Measurements from ENCODE around the gene MAGEC1. TPM values are rescaled to one million over a fixed set of nuclear protein-coding genes. Genes with fewer than 3 reads are reported as not detected.

Gene MAGEC1
- total and polyA plus RNA-seq, 2 experiments from 2014 or later, result not detected

GRCh38 chrX:141945426-141945825, 41.7 kb downstream of the MAGEC1 start:
- Histone ChIP-seq H2AFZ (no peak overlapping the region), H3K27me3 (ENCODE audit: insufficient read depth) (no peaks in the 10 kb centered on the region), H3K79me2 (replicated peaks; ENCODE audit: insufficient read depth) (no peaks in the 10 kb centered on the region), H4K20me1 (replicated peaks; ENCODE audit: insufficient read depth) (no peaks in the 10 kb centered on the region), H3F3A (replicated peaks; ENCODE audit: low read depth) (no peaks in the 10 kb centered on the region), H3K9me2 (ENCODE audit: insufficient read depth) (no peaks in the 10 kb centered on the region), H3K27ac (ENCODE audit: low read depth) (no peak overlapping the region), H3K36me3 (ENCODE audit: insufficient read depth) (no peaks in the 10 kb centered on the region), H3K4me1 (ENCODE audit: insufficient read depth) (no peaks in the 10 kb centered on the region), H3K4me3 (no peak overlapping the region), H3K4me2 (no peak overlapping the region)
- H3K36me3 Mint-ChIP-seq (ENCODE audit: low read depth), result no peaks in the 10 kb centered on the region
- no peaks in the 10 kb centered on the region for H3K9me3 Mint-ChIP-seq
- no peak for DNase-seq (ENCODE audit: low spot score)
- no peak for TF ChIP-seq POLR2AphosphoS5 (IDR thresholded peaks at IDR 0.05; ENCODE audit: low read depth)
- no peaks in the 10 kb centered on the region for H3K4me1 Mint-ChIP-seq
- ATAC-seq, result no peak
- no peak overlapping the region for H3K27ac Mint-ChIP-seq
- no peaks in the 10 kb centered on the region for H3K27me3 Mint-ChIP-seq (ENCODE audit: insufficient read depth, low read depth, poor library complexity)
- H3K4me3 Mint-ChIP-seq, result no peak overlapping the region

GRCh38 chrX:141947350-141947749, 43.7 kb downstream of the MAGEC1 start:
- Histone ChIP-seq H3K4me1 (ENCODE audit: insufficient read depth) (no peaks in the 10 kb centered on the region), H2AFZ (no peak overlapping the region), H3K4me3 (no peak overlapping the region), H3K4me2 (no peak overlapping the region), H3K27me3 (ENCODE audit: insufficient read depth) (no peaks in the 10 kb centered on the region), H3K9me2 (ENCODE audit: insufficient read depth) (no peaks in the 10 kb centered on the region), H4K20me1 (replicated peaks; ENCODE audit: insufficient read depth) (no peaks in the 10 kb centered on the region), H3K36me3 (ENCODE audit: insufficient read depth) (no peaks in the 10 kb centered on the region), H3F3A (replicated peaks; ENCODE audit: low read depth) (no peaks in the 10 kb centered on the region), H3K27ac (ENCODE audit: low read depth) (no peak overlapping the region), H3K79me2 (replicated peaks; ENCODE audit: insufficient read depth) (no peaks in the 10 kb centered on the region)
- DNase-seq (ENCODE audit: low spot score) (no peak), ATAC-seq (no peak)
- peaks cover 6% of the 10 kb centered on the region; the same call in 2 of the 3 replicates for H3K9me3 Mint-ChIP-seq
- no peak for TF ChIP-seq REST (IDR thresholded peaks at IDR 0.05; ENCODE audit: unreplicated experiment)
- no peak for TF ChIP-seq JUNB (IDR thresholded peaks at IDR 0.05; ENCODE audit: unreplicated experiment)
- TF ChIP-seq ETS1 (IDR thresholded peaks at IDR 0.05), result no peak
- no peaks in the 10 kb centered on the region for H3K4me1 Mint-ChIP-seq
- no peak overlapping the region for H3K27ac Mint-ChIP-seq
- H3K4me3 Mint-ChIP-seq, result no peak overlapping the region
- no peaks in the 10 kb centered on the region for H3K36me3 Mint-ChIP-seq (ENCODE audit: low read depth)
- no peaks in the 10 kb centered on the region for H3K27me3 Mint-ChIP-seq (ENCODE audit: insufficient read depth, low read depth, poor library complexity)

GRCh38 chrX:141952603-141953002, 48.9 kb downstream of the MAGEC1 start:
- no peak overlapping the region for H3K4me3 Mint-ChIP-seq
- H3K36me3 Mint-ChIP-seq (ENCODE audit: low read depth), result no peaks in the 10 kb centered on the region
- no peaks in the 10 kb centered on the region for H3K4me1 Mint-ChIP-seq
- Histone ChIP-seq H3K4me2 (no peak overlapping the region), H3K4me3 (no peak overlapping the region), H3K27me3 (ENCODE audit: insufficient read depth) (no peaks in the 10 kb centered on the region), H3K27ac (ENCODE audit: low read depth) (no peak overlapping the region), H3K9me2 (ENCODE audit: insufficient read depth) (no peaks in the 10 kb centered on the region), H3K79me2 (replicated peaks; ENCODE audit: insufficient read depth) (no peaks in the 10 kb centered on the region), H3K36me3 (ENCODE audit: insufficient read depth) (no peaks in the 10 kb centered on the region), H2AFZ (no peak overlapping the region), H3K4me1 (ENCODE audit: insufficient read depth) (no peaks in the 10 kb centered on the region), H4K20me1 (replicated peaks; ENCODE audit: insufficient read depth) (no peaks in the 10 kb centered on the region), H3F3A (replicated peaks; ENCODE audit: low read depth) (no peaks in the 10 kb centered on the region)
- peaks cover 6% of the 10 kb centered on the region; the same call in 2 of the 3 replicates for H3K9me3 Mint-ChIP-seq
- H3K27ac Mint-ChIP-seq, result no peak overlapping the region
- no peaks in the 10 kb centered on the region for H3K27me3 Mint-ChIP-seq (ENCODE audit: insufficient read depth, low read depth, poor library complexity)
- ATAC-seq, result no peak
- no peak for DNase-seq (ENCODE audit: low spot score)
- TF ChIP-seq ZNF462 (CRISPR knock-in tag; IDR thresholded peaks at IDR 0.05) (no peak), JUNB (IDR thresholded peaks at IDR 0.05; ENCODE audit: unreplicated experiment) (no peak), CREB1 (CRISPR knock-in tag; IDR thresholded peaks at IDR 0.05; ENCODE audit: low read depth) (no peak)
